Natural killer cell (primary cell): ENCODE results near the gene NVL. TPM values are rescaled to one million over a fixed set of nuclear protein-coding genes. Genes with fewer than 3 reads are reported as not detected.

Experiments used
- ATAC-seq, 3 donors: fragments of 150-1000 bp in 2 of 3; fragments of 200-7000 bp in 1 of 3; cut with Tn5 transposase; 1 replicate in 1 of 3; 2 replicates in 2 of 3; pipeline ENCODE4 v1.10.0; 2021; ENCODE audit warnings: mild to moderate bottlenecking in 2 of 3, moderate library complexity in 2 of 3
- DNase-seq, 2 donors: peaks; one replicate each; pipeline versions ENCODE4 v3.0.0 to v3.0.0-alpha.2; 2013 to 2021; ENCODE audit warnings: mixed read lengths in 1 of 2
- H3K27ac ChIP-seq: one replicate; pipeline ENCODE4 v1.5.1; 2013; ENCODE audit warnings: mild to moderate bottlenecking, low read length
- H3K27me3 ChIP-seq: one replicate; pipeline ENCODE4 v1.6.1; 2013; ENCODE audit warnings: low read length; ENCODE audit not compliant: control insufficient read depth, insufficient read depth
- H3K36me3 ChIP-seq: one replicate; pipeline ENCODE4 v1.6.1; 2013; ENCODE audit warnings: low read length; ENCODE audit not compliant: control insufficient read depth, insufficient read depth
- H3K4me1 ChIP-seq: one replicate; pipeline ENCODE4 v1.6.1; 2013; ENCODE audit warnings: low read length; ENCODE audit not compliant: control insufficient read depth, insufficient read depth
- H3K4me3 ChIP-seq: one replicate; pipeline ENCODE4 v1.5.1; 2013; ENCODE audit warnings: low read length
- H3K9me3 ChIP-seq: one replicate; pipeline ENCODE4 v1.6.1; 2013; ENCODE audit warnings: low read length; ENCODE audit not compliant: control insufficient read depth, insufficient read depth
- H3K27ac Mint-ChIP-seq, 2 donors: one replicate each; pipeline ENCODE4 v1.8.0; 2022; ENCODE audit warnings: mild to moderate bottlenecking in 2 of 2, mixed read lengths in 2 of 2, moderate library complexity in 1 of 2
- H3K27me3 Mint-ChIP-seq, 2 donors: one replicate each; pipeline ENCODE4 v1.8.0; 2022; ENCODE audit warnings: low read depth in 2 of 2, mixed read lengths in 2 of 2
- H3K36me3 Mint-ChIP-seq: one replicate; pipeline ENCODE4 v1.8.0; 2022; ENCODE audit warnings: mixed read lengths
- H3K4me1 Mint-ChIP-seq, 2 donors: one replicate each; pipeline ENCODE4 v1.8.0; 2022; ENCODE audit warnings: mixed read lengths in 2 of 2
- H3K4me3 Mint-ChIP-seq: one replicate; pipeline ENCODE4 v1.8.0; 2022; ENCODE audit warnings: mild to moderate bottlenecking, moderate library complexity, mixed read lengths
- H3K9me3 Mint-ChIP-seq, 2 donors: one replicate each; pipeline ENCODE4 v1.8.0; 2022; ENCODE audit warnings: mixed read lengths in 2 of 2
- CTCF ChIP-seq: fragments of 200-600 bp; IDR thresholded peaks from one replicate; pipeline ENCODE4 v1.8.0; 2022; ENCODE audit warnings: antibody characterized with exemption
- WGBS: methylation state at CpG from one replicate; pipeline ENCODE4 v1.1.7; 2013; ENCODE audit warnings: missing lambda C conversion rate; ENCODE audit not compliant: insufficient coverage; 5-methylcytosine and 5-hydroxymethylcytosine counted together
- intact Hi-C: fragments of 100-400 bp; cut with micrococcal nuclease; formaldehyde crosslinking; loops from one replicate; pipeline ENCODE4 v1.14.2; 2022
- total RNA-seq, 4 donors: library from RNA; stranded (reverse); fragments of 120-200 nt in 1 of 4; gene quantifications; one replicate each; pipeline versions ENCODE4 v1.2.3 to v1.2.4, GENCODE V29; 2013 to 2022

Gene NVL
- total RNA-seq, 3 donors from 2014 or later (not counting 1 experiment from before 2014, with no cell fraction given) = 28.1 to 39.5 (median 32.4) TPM

GRCh38 chr1:224219612-224220059 lies 110.3 kb downstream of the NVL start:
- H3K9me3 Mint-ChIP-seq = no peaks in the 10 kb centered on the region

GRCh38 chr1:224219011-224219611 lies 110.9 kb downstream of the NVL start:
- Histone ChIP-seq H3K9me3 (no peaks in the 10 kb centered on the region), H3K36me3 (no peaks in the 10 kb centered on the region), H3K27me3 (no peaks in the 10 kb centered on the region), H3K27ac (no peak overlapping the region), H3K4me1 (no peaks in the 10 kb centered on the region), H3K4me3 (no peak overlapping the region)
- Mint-ChIP-seq H3K36me3 (no peaks in the 10 kb centered on the region), H3K27ac (no peak overlapping the region), H3K27me3 (peaks cover 0 to 4% of the 10 kb centered on the region in 2 donors), H3K4me1 (no peaks in the 10 kb centered on the region), H3K4me3 (no peak overlapping the region), H3K9me3 (no peaks in the 10 kb centered on the region)
- TF ChIP-seq CTCF = no peak
- ATAC-seq (no peak), DNase-seq (no peak)
- intact Hi-C loops = no loop called here
- WGBS = 94% methylated on average over 5 of the region's 5 CpGs

More at GRCh38 chr1:224219612-224220059, 110.3 kb downstream of the NVL start:
- Mint-ChIP-seq H3K27me3 (peaks cover 0 to 4% of the 10 kb centered on the region in 2 donors), H3K4me3 (no peak overlapping the region), H3K4me1 (no peaks in the 10 kb centered on the region), H3K36me3 (no peaks in the 10 kb centered on the region), H3K27ac (no peak overlapping the region)
- no peak overlapping the region for H3K27ac ChIP-seq
- H3K9me3 ChIP-seq = no peaks in the 10 kb centered on the region
- H3K36me3 ChIP-seq = no peaks in the 10 kb centered on the region
- no peaks in the 10 kb centered on the region for H3K4me1 ChIP-seq
- no peak for ATAC-seq
- DNase-seq = no peak
- TF ChIP-seq CTCF = no peak
- no peak overlapping the region for H3K4me3 ChIP-seq
- no peaks in the 10 kb centered on the region for H3K27me3 ChIP-seq
- intact Hi-C loops = no loop called here
- WGBS = 84% methylated on average over 7 of the region's 7 CpGs

GRCh38 chr1:224217655-224218623 lies 112.0 kb downstream of the NVL start:
- H3K4me1 ChIP-seq = no peaks in the 10 kb centered on the region
- H3K27ac Mint-ChIP-seq = no peak overlapping the region
- no peaks in the 10 kb centered on the region for H3K36me3 ChIP-seq
- ATAC-seq = no peak
- H3K4me3 Mint-ChIP-seq = no peak overlapping the region
- intact Hi-C loops = no loop called here
- H3K27ac ChIP-seq = no peak overlapping the region
- 78% methylated on average over 9 of the region's 11 CpGs for WGBS
- TF ChIP-seq CTCF = no peak
- H3K36me3 Mint-ChIP-seq = no peaks in the 10 kb centered on the region
- H3K4me1 Mint-ChIP-seq = no peaks in the 10 kb centered on the region
- H3K9me3 ChIP-seq = no peaks in the 10 kb centered on the region
- no peak for DNase-seq
- peaks cover 0 to 4% of the 10 kb centered on the region in 2 donors for H3K27me3 Mint-ChIP-seq
- H3K4me3 ChIP-seq = no peak overlapping the region
- H3K27me3 ChIP-seq = no peaks in the 10 kb centered on the region
- no peaks in the 10 kb centered on the region for H3K9me3 Mint-ChIP-seq
